HG02970 (cell line): ENCODE results near the gene CHIA.

Source experiments
- ATAC-seq: cut with Tn5 transposase; IDR thresholded peaks from one replicate; pipeline ENCODE4 v1.9.1; 2021; ENCODE audit warnings: mild to moderate bottlenecking, moderate library complexity, moderate number of reproducible peaks; ENCODE audit not compliant: unreplicated experiment, low FRiP score

CHIA gene

GRCh38 chr1:111290630-111291029 is at the start of gene CHIA:
CHIA (plus strand) TSS chr1:111290851; CDS start chr1:111310468, 19,617 bp downstream.
- no peak for ATAC-seq

- ATAC-seq: no peak
Measured at GRCh38 chr1:111241797-111242196, 48.9 kb upstream of the CHIA start.

DNA sequence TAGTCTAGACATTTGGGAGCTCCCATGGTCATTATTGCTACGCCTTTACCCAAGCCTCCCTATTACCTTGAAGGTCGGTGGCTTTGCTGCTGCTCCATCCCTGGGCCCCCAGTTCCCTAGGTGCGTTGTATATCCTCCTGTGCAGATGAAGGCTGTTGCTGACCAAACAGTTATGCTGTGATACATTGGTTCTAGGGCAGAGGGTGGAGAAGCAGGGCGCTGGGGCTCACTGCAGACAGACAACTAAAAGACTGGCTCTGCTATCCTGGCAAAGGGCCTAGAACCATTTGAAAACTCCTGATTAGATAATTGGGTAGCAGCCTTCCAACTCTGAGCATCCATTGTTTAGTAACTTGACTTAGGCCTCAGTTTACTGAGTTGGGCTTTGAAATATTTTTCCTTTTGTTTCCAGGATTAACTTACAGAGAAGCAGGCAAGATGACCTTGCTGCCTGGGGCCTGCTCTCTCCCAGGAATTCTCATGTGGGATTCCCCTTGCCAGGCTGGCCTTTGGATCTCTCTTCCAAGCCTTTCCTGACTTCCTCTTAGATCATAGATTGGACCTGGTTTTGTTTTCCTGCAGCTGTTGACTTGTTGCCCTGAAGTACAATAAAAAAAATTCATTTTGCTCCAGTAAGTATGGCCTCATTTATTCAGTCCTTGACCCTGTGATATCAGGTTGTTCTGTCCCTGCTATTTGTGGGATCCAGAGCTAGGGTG is 47.7 kb upstream of the CHIA start:
- ATAC-seq: no peak

- ATAC-seq: no peak
Measured at GRCh38 chr1:111247125-111247838, 43.4 kb upstream of the CHIA start.

- no peak for ATAC-seq
Measured at GRCh38 chr1:111249960-111250359, 40.7 kb upstream of the CHIA start.

DNA sequence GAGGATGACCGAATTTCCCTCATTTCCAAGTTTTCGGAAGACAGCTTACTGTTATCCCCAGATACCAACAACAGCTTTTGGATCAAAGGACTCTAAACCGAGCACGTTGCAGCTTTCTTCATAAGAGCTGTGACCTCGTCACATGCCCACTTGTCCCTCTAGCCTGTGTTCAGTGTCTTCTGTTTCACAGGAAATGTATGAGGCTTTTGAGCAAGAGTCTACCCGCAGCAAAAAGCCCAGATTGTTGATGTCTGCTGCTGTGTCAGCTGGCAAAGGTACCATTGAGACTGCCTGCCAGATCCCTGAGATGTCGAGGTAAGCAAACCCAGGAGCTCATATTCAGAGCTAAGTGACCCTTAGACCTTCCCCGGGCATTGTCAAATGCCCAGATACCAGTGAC is 39.1 kb upstream of the CHIA start:
- no peak for ATAC-seq

DNA sequence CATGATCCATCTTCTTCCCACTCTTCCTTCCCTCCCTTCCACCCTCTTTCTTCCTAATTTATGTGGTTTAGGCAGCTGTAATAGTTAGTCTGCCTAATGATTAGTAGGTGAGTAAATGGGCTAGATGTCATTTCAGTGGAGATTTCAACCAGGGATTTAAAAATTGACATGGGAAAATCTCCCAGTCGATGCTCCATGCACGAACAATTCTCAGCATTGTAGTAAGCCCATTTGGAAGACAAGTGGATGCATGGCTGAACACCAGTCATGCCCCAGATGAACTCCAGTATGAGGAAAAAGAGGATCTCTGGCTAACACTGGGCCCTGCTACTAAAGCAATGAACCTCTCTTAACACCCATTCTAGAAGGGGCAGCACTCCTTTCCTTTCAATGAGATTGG is 37.9 kb upstream of the CHIA start:
- no peak for ATAC-seq

GRCh38 chr1:111253876-111254275 is 36.8 kb upstream of the CHIA start:
- ATAC-seq: no peak

DNA sequence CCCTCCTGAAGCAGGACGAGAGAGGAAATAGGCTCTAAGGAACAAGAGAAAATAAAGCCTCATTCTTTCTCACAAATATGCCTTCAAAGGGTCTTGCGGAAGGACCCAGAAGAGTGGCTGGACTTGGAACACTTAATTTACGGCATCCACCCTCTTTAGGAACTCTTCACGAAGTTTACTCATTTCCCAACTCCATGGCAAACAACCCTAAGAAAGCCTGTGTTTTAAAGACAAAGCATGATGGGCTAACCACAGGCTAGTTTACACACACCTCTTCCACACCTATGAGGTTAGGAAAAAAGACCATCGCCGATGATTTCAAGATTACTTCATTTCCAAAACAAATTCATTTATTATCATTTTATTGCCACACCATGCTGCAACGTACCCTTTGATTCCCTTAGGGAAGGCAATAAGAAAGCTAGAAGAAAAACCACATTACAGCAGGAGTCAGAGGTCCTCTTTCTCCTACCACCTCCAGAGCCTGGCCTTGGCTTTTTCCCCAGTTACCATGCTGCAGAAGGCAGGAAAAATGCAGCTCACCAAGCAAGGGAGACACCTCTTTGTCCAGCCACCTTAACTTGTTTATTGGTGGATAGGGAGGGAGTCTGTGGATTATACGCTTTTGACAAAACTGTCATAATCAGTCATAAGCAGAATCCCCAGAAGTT is 33.5 kb upstream of the CHIA start:
- ATAC-seq: no peak

DNA sequence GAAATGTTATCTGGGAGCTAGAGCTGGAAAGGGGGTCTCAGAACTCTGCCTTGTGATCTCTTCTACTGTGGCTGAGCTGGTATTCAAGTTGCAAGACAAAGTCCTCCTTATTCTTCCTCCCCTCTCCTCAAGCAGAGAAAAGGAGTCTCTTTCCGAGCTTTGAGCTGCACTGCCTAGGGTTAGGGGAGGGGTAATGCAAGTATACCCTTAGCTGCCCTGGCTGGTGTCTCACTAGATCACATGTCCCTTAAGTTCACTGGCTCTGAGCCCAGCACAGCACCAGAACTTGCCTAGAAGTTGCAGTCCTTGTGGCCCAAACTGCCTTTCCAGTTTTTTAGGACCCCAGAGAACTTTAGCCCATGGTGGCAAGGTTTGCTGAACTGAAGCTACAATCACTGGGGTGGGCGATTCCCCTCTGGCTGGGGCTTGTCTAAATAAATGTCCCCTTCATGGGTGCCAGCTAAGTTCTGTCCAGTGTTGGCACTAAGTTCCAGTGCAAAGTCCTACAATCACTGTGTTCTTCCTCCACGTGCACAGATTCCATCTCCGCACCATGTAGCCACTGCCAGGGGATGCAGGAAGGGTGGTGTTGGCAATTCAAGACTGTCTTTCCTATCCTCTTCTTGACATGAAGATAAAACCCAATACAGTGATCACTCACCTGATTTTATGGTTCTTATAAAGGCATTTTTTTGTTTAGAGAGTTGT is 22.7 kb upstream of the CHIA start:
- ATAC-seq: no peak

DNA sequence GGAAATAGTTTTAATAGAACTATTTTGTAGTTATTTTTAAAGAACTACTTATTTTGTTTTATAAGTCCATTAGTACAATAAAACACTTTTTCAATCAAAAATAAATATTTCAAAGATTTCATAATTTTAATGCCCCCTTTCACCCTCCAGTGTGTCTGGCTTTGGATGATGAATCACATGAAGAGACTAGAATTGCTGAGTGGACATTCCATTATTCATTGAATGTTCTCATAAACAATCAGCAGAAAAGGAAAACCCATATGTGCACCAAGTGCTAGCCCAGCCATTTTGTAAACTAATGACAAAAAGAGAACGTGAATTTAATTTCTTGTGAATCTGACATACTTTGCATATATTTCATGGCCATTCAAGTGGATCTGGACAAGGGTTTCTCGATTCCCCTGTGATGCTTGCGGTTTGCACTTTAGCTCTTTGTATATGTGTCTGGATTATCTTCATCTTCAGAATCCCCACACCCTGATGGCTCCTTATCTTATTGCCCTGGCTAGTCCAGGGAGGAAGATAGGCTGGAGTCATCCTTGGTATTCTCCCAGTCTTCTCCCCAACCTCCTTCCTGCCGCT is 20.7 kb upstream of the CHIA start:
- ATAC-seq: no peak

- no peak for ATAC-seq
Measured at GRCh38 chr1:111270771-111271463, 19.7 kb upstream of the CHIA start.

GRCh38 chr1:111271464-111271801 is 19.2 kb upstream of the CHIA start:
- ATAC-seq: no peak

- no peak for ATAC-seq
Measured at GRCh38 chr1:111272081-111272480, 18.6 kb upstream of the CHIA start.

DNA sequence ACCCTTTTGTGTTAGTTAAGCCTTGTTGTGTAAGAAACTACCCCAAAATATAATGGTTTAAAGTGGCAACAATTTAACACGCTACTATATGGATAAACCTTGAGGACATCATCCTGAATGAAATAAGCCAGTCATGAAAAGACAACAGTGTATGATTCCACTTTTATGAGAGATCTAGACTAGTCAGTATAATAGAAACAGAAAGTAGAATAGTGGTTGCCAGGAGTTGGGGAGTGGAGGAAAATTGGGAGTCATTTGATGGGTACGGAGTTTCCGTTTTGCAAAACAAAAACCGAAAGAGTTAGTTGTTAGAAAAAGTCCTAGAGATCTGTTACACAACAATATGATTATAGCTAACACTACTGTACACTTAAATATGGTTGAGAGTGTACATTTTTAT is 16.0 kb upstream of the CHIA start:
- ATAC-seq: no peak

DNA sequence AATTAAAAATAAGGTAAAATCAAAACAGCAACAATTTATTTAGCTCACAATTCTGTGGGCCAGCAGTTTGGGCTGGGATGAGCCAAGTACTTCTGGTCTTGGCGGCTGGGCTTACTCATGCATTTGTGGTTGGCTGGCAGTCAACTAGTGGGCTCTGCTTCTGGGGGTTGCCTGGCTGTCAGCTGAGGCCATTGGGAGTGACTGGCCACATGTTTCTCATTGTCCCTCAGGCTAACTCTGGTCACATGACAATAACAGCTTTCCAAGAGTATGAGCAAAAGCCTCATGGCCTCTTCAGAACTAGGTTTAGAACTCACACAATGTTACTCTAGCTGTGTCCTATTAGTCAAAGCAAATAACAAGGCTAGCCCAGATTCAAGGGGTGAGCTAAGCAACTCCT is 15.6 kb upstream of the CHIA start:
- ATAC-seq: no peak

DNA sequence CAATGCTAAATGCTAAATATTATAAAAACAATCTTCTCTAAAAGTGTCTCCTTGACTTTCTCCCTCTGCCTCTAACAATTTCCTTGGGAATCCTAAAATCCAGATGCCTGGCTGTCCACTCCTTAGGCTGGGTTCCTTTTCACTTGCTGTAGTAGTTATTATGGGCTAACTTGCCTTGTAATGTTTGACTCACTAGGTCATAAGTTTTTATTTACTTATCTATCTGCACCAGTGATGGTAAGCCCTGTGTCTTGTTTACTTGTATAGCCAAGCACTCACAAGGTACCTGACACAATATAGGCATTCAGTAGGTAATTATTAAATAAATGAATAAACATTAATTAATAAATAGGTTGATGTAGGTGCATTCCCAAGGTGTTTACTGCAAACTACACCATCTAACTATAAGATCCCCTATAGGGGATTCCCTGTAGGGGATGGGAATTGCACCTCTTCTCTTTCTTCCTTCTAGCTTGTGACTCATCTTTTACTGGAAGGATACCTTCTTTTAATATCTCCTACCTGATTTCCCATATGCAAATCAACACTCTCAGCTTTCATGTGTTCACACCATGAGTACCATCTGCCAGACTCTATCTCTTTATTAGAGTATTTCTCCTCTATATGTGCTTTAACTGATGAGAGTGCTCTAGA is 14.7 kb upstream of the CHIA start:
- ATAC-seq: no peak

GRCh38 chr1:111279144-111279543 is 11.5 kb upstream of the CHIA start:
- ATAC-seq: no peak

DNA sequence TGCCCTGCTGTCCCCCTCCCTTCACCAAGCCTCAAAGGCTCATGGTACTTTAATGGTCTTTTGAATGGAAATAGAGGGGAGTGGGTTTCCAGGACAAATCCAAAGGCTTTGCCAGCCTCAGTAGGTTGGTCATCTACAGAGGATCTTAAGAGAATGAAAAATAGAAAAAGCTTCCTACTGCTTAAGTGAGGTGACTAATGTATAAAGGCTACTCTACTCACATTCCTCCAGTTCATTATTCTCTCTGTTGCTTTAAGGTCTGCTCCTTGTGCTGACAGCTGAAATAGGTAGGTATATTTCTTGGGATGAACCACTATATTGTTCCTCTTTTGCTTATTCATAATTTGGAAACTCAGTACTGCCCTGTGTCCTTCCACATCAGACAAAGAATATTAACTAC is 10.4 kb upstream of the CHIA start:
- no peak for ATAC-seq

GRCh38 chr1:111281411-111281810 is 9.2 kb upstream of the CHIA start:
- no peak for ATAC-seq
